Suppressor macrophage treated with lipopolysaccharide for 4 hours (primary cell): ENCODE measurements around the gene TMEM258.

ENCODE experiments used
- DNase-seq: peaks from one replicate; pipeline ENCODE4 v3.0.0-alpha.2; 2020

The TMEM258 gene

DNA sequence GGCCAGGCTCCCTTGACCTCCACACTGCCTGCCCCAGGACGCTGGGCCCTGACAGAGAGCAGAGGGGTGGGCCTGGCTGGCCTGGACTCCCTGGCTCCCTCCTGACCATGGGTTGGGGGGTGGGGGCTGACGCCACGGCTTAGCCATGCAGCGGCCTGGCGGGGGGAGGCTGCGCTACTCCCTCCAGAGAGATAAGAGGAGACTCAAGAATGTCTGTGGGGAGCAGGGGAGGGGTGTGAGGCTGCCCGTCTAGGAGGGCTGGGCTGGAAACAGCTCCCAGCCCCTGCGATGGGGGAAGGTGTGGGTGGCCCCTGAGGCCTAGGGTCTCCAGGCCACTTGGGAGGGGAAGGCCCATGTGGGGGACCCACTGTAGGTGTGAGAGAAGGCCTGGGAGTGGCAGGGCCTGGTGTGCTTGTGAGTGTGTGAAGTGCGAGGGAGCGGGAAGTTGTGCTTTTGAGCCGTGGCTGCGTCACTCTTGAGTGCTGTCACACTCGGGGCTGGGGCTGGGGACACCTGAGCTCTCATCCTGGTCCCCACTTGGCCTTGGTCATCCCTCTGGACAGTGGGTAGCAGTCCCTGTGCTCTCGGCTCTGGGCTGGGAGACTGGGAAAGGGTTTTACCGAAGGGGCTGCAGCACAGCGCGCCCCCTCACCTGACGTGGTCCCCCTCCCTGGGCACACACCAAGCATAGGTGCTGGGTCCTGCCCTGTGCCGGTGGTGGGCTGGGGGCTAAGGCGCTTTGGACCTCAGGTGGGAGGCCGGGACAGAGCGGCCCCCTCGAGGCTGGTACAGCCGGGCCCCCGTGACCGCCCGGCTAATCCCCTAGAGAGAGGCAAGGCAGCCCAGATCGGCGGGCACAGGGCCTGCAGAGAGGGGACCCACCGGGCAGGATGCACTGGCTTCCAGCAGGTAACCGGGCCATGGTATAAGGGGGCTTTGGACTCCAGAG lies 37.6 kb downstream of the TMEM258 start:
- no peak for DNase-seq

DNA sequence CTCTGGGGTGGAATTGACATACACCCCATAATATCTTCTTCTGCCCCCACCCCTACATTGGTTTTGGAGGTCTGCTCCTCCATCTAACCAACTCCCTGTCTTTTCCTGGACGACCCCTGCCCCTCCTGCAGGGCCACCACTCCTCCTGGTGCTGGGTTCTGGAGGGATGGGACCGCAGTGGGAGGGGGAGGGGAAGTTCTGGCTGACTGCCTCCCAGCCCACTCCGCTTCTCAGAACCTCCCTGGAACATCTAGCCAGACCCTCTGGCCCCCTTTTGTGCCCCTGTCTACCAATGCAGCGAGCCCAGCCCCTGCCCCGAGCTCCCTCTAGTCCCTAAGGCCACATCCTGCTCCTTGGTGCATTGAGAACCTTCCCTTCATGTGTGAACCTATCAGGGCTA lies 38.7 kb downstream of the TMEM258 start:
- no peak for DNase-seq

DNA sequence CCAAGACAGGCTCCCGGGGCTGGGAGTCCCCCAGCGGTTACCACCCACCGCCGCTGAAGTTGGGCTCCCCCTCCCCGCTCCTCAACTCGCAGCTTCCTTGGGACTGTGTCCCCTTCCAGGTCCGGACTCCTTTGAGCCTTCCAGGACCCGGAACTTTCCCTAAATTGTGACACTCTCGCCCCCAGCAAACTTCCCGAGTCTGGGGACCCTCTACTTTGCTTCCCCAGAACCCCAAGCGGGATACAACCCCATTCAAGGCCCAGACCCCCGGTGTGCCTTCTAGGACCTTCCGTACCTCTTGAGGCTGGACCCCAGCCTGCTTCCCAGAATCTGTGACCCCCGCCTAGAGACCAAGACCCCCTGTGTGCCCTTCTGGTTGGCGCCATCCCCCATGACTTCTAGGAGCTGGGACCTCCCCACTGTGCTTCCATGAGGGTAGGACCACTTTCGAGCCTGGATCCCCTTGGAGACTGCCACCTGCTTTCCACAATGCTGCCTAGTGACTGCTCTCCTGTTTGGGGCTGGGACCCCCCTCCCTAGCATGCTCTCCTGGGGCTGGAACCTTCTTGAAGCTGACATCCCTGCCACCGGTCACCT lies 39.4 kb downstream of the TMEM258 start:
- no peak for DNase-seq

DNA sequence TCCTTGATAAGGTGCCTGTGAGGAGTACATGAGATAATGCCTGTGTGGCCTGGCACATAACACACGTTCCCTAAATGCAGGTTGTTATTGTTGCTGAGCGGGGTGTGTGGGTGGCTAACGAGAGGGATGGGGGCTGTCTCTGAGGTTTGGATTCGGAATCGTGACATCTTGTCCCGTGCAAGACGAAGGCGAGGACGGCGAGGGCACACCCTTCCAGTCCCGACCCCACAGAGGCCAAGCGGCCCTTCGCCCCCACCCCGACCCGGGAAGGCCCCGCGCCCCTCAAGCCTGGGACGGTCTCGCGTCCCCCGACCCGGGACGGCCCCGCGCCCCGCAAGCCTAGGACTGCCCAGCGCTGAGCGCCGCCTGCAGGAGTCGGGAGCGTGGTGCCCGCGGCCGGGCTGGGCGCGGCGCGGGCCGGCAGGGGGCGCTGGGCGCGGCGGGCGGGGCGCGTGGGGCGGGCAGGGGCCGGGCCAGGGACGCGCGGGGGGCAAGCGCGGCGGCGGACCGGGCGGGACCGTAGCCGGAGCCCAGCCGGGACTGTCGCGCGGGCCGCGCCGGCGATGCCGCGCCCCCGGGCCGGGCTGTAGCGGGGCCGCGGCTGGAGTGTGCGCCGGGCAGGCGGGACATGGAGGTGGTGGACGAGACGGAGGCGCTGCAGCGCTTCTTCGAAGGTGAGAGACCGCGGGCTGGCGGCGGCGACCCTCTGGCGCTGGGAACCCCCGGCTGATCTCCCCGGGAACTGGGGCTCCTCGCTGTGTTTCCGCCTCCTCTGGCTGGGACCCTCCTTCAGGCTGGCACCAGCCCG lies 40.1 kb downstream of the TMEM258 start, which contains the start of gene MYRF:
Gene MYRF, plus strand, starts transcription at position 520 of the 808 bp plus-strand sequence. Its CDS starts 109 bp downstream, at position 629.
- peak; percentile 71 for DNase-seq

DNA sequence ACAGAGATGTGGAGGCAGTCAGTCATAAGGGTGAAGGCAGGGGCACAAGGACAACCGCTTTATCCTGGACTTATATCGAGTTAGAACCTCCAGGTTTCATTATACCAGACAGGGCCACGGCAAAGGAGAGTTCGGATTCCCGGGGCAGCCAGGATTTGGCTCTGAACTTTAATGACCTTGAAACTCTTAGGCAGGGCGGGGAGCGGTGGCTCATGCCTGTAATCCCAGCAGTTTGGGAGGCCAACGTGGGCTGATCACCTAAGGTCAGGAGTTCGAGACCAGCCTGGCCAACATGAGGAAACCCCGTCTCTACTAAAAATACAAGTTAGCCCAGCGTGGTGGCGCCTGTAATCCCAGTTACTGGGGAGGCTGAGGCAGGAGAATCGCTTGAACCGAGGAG lies 41.0 kb downstream of the TMEM258 start:
- DNase-seq = no peak

DNA sequence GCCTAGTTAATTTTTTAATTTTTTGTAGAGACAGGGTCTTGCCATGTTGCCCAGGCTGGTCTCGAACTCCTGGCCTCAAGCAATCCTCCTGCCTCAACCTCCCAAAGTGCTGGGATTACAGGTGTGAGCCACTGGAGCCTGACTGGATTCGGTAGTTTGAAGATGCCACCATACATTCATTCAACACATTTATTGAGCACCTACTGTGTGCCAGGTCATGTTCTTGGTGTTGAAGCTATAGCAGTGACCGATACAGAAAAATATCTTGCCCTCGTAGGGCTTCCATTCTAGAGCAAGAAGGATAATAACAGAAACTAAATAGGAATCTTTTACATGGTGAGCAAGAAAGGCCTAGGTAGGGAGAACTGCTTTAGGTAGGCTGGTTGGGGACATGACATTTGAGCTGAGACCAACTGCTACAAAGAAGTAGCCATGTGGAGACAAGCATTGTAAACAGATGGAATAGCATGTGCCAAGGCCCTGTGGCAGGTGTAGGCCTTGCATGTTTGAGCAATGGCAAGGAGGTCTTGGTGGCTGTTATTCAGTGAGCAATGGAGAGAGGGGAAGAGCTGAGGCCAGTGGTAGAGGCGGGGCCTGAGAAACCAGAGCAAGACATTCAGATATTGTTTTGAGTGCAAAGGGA lies 41.6 kb downstream of the TMEM258 start:
- no peak for DNase-seq

DNA sequence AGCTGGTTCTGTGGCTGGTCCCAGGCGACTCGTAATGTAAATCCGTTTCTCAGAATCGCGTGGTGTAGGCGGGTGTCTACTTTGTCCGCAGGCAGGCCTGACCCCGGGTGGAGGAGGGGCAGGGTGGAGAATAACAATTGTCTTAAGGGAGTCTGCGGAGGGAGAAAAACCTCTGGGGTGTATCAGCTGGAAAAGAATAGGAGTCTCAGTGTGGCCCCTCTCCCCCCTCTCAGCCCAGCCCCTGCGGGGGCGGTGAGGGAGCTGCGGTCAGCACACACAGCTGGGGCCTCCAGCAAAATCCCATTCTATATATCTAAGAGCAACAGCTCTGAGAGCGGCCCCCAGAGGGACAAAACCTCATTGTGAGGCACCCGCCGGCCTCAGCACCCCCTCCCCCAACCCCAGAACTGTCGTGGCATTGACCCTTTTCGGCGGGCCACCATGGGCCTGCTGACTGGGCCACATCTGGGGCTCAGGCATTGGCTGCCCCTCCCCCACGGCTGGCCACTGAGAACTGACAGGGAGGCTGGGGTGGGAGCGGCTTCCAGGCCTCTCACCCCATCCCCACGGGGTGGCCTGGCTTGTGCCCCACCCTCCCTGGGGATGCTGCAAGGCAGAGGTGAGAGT lies 42.7 kb downstream of the TMEM258 start:
- DNase-seq = no peak

DNA sequence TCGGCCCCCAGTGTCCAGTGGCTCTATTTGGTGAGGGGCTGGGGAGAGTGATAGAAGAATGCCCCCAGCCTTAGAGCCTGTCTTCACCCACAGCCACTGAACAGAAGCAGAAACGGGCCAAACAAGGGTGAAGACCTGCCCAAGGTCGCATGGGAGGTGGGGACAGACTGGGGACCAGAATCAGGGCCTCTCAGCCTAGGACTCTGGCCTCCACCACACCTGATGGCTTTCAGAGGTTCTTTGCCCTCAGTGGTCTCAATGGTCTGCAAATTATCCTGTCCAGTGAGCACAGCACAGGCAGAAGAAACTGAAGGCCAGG lies 44.5 kb downstream of the TMEM258 start:
- no peak for DNase-seq

DNA sequence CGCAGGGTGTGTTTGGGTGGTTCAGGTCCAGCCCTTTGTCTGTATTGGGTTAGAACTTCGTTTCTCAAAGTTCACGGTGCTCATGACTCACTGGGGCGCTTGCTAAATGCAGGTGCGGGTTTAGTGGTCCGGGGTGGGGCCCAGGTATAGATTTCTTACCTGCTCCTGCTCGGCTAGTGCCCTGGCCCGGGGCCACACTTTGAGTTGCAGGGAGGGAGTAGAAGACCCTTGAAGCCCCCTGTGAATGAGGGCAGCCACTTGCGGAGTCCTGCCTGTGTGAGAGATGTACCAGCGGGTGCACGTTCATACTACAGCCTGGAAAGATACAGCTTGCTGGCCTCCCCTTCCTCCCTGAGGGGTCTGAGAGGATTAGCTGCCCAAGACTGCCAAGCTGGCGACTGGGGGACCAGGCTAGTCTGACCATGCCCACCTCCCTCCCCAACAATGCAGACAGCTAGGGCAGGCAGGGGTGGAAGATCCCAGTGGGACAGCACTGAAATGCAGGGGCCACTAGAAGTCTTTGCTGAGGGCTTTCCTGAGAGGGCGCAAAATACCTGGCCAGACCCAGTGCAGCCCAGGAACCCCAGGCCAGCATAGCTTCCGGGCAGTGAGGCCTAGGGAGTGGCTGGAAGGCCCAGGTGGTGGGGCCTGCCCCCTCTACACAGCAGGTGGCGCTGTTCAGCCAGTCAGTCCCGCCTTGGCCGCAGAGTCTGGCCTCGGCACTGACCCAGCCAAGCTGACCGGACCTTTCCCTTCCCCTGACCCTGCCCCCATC lies 45.0 kb downstream of the TMEM258 start:
- peak; percentile 76 for DNase-seq

DNA sequence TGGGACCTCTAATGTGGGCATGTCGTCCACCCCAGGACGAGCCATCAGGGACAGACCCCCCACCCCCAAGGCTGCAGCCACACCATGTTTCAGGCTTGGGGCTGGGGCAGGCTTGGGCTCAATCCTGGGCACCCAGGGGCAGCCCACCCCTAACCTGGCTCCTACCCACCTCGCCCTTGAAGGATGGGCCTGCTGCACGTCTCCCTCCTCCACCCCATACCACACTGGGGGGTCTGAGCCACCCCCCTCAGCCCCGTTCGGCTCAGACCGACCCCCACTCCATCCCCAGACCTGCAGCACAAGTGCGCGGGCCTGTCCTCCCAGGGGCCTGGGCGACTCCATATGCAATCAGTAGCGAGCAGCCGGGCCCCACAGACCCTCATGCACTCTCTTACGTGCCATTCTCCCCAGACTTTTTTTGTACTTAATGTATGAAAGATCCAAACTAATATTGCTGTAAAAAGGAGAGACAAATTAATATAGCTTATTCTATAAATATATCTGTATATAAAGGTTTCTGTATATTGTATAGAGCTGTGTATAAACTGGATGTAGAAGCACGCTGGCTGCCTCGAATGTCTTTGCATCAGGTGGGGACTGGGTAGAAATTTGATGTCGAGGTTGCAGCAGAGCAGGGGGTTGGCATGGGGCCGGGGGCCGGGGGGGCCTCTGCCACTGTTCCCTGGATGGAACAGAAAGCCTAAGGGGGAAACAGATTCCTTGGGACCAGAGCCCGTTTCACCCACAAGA lies 45.8 kb downstream of the TMEM258 start:
- DNase-seq = no peak

DNA sequence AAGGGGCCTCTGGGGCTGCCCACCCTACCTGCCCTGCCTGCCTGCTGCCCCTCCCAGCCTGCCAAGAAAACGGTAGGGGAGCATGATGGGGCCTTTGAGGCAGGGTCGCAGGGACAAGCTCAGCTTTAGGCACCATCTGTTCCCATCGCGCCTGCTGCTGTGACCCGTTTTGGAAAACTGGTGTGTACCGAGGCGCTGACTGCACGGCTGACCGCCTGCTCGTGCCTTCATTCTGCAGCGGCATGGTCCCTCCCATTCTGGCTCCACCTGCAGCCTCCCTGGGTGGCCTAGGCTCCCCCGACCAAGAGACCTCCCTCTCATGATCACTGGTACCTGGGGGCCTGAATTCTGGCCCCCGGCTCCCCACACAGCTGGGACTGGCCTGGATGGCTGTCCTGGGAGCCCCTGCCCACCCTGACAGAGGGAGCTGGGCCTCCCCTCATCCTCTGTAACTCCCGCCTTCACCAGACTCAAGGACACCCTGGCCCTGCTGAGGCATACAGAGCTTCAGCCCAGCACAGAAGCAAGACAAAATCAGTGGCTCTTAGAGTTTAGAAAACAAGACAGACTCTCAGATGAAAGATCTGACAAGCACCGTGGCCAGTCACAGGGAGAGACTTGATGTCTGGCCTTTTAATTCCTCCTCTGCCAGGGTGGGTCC lies 46.5 kb downstream of the TMEM258 start:
- DNase-seq = no peak

DNA sequence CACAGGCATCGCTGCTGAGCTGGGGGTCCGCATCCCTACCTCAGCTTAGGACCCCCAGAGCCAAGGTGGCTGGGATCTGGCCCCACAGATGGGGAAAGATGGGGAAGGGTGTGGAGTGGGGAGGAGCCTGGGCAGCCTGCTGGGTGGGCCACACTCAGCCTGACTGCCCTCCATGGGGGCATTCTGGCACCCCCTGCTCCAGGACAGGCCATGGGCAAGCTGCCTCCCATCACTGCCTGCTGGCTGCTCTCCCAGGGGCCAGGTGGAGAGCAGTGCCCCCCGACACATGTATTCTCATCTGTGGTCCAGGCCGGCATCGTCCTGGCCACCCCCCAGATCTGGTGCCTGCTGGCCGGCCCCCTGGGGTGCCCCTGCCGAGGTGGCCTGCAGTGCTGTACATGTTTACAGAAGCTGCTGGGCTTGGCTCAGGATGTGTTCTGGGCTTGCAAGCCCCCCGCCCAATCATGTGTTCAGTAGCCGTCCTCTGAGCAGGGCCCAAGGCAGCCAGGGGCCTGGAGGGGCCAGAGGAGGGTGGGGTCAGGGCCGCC lies 47.7 kb downstream of the TMEM258 start:
- no peak for DNase-seq

DNA sequence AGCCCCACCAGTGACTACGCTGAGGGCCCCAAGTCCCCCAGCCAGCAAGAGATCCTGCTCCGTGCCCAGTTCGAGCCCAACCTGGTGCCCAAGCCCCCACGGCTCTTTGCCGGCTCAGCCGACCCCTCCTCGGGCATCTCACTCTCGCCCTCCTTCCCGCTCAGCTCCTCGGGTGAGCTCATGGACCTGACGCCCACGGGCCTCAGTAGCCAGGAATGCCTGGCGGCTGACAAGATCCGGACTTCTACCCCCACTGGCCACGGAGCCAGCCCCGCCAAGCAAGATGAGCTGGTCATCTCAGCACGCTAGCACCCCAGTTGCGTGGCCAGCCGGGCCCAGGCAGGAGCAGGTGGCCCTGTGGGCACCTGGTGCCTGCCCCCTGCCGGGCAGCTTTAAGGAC lies 48.2 kb downstream of the TMEM258 start:
- DNase-seq = no peak

DNA sequence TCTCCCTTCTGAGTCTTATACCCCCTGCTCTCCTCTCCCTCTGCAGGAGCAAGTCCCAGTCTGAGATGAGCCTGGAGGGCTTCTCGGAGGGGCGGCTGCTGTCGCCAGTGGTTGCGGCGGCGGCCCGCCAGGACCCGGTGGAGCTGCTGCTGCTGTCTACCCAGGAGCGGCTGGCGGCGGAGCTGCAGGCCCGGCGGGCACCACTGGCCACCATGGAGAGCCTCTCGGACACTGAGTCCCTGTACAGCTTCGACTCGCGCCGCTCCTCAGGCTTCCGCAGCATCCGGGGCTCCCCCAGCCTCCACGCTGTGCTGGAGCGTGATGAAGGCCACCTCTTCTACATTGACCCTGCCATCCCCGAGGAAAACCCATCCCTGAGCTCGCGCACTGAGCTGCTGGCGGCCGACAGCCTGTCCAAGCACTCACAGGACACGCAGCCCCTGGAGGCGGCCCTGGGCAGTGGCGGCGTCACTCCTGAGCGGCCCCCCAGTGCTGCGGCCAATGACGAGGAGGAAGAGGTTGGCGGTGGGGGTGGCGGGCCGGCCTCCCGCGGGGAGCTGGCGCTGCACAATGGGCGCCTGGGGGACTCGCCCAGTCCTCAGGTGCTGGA lies 48.8 kb downstream of the TMEM258 start:
- no peak for DNase-seq

DNA sequence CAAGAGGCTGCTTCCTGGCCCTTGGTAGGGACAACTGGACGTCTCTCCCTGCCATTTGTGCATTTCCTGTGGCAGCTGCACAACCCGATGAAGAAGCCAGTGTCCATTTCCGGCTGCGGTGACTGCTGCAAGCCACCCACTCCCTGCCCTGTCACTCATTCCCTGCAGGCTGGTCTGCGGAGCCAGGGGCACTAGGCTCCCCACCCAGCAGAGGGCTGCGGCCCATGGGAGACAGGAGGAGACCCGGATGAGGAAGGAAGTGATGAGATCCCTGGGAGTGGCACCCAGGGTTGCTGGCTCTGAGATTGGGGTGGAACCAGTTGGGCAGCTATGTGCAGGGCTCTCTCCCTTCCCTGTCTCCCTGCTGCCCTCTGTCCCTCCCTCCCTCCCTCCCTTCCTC lies 50.0 kb downstream of the TMEM258 start:
- DNase-seq = peak; percentile 56

DNA sequence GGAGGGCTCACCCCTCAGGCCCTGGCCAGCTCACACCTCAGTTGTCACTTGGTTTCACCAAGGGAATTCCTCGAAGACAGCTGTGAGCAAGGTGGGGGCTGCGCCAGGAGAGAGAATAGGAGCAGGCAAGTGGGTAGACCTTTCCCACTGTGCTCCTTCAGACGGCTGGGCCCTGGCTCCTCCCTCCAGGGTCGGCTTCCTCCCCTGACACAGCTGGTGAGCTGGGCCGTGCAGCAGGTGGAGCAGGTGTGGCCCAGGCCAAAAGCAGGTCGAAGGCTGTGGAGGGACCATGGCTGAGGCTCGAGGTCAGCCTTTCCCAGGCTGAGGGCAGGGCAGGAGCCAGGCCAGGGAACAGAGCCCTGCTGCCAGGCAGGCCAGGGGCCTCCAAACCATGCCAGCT lies 52.4 kb downstream of the TMEM258 start:
- no peak for DNase-seq

DNA sequence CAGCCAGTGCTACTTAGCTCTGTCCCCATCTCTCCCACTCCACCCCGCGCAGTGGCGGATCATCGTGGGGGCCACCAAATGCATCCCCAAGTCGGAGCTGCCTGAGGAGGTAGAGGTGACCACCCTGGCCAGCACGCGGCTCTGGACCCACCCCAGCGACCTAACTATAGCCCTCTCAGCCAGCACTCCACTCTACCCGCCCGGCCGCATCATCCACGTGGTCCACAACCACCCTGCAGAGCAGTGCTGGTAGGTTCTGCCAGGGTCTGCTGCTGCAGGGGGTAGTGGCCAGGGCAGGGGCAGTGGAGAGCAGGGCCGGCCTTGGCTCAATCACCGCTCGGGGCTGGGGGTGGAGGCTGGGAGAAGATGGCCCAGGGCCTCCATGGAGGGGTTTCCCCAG lies 53.0 kb downstream of the TMEM258 start:
- no peak for DNase-seq
